PFSK-1 (cell line): ENCODE data around the gene KCNQ1.

Experiments
- FOXP2 ChIP-seq: optimal IDR thresholded peaks from 2 replicates; pipeline ENCODE3; 2011; ENCODE audit warnings: borderline replicate concordance, control low read depth, inconsistent platforms; ENCODE audit not compliant: insufficient read depth; ENCODE audit errors: extremely low read length, extremely low read depth
- POLR2AphosphoS5 ChIP-seq: IDR thresholded peaks from 2 replicates; pipeline ENCODE4 v1.6.1; 2012; ENCODE audit warnings: low read depth, mild to moderate bottlenecking, control low read depth, low read length, moderate library complexity
- REST ChIP-seq, 2 experiments: IDR thresholded peaks; 2 replicates each; pipeline versions ENCODE4 v1.6.1 to v1.8.0; 2011 to 2012; ENCODE audit warnings: low read depth in 2 of 2, low read length in 2 of 2, control low read depth in 1 of 2, inconsistent platforms in 1 of 2, mild to moderate bottlenecking in 1 of 2, moderate library complexity in 1 of 2; ENCODE audit not compliant: insufficient read depth in 1 of 2
- SIN3A ChIP-seq: IDR thresholded peaks from 2 replicates; pipeline ENCODE4 v1.6.1; 2012; ENCODE audit warnings: mild to moderate bottlenecking, low read length, moderate library complexity, borderline replicate concordance; ENCODE audit not compliant: insufficient read depth
- TAF1 ChIP-seq: IDR thresholded peaks from 2 replicates; pipeline ENCODE4 v1.6.1; 2012; ENCODE audit warnings: low read length, control low read depth, borderline replicate concordance; ENCODE audit not compliant: insufficient read depth

The KCNQ1 gene

GRCh38 chr11:2558397-2558796, 113.6 kb downstream of the KCNQ1 start:
- no peak for TF ChIP-seq FOXP2
- TF ChIP-seq SIN3A: no peak
- no peak for TF ChIP-seq TAF1
- TF ChIP-seq POLR2AphosphoS5: no peak
- TF ChIP-seq REST (IDR thresholded peaks at IDR 0.05; ENCODE audit: insufficient read depth in 1 of 2, low read depth in 2 of 2, low read length in 2 of 2): no peak

GRCh38 chr11:2558861-2559526, 114.2 kb downstream of the KCNQ1 start:
- TF ChIP-seq REST (IDR thresholded peaks at IDR 0.05; ENCODE audit: insufficient read depth in 1 of 2, low read depth in 2 of 2, low read length in 2 of 2) (no peak), TAF1 (no peak), POLR2AphosphoS5 (no peak), FOXP2 (no peak), SIN3A (no peak)

- TF ChIP-seq TAF1 (no peak), FOXP2 (no peak), REST (IDR thresholded peaks at IDR 0.05; ENCODE audit: insufficient read depth in 1 of 2, low read depth in 2 of 2, low read length in 2 of 2) (no peak), POLR2AphosphoS5 (no peak)
These were observed 114.9 kb downstream of the KCNQ1 start for GRCh38 chr11:2559527-2560311.

- TF ChIP-seq REST (IDR thresholded peaks at IDR 0.05; ENCODE audit: insufficient read depth in 1 of 2, low read depth in 2 of 2, low read length in 2 of 2): no peak
- TF ChIP-seq TAF1: no peak
- no peak for TF ChIP-seq POLR2AphosphoS5
- no peak for TF ChIP-seq SIN3A
- TF ChIP-seq FOXP2: no peak
These were observed 117.1 kb downstream of the KCNQ1 start for GRCh38 chr11:2561696-2562581.
